ENCODE results near the gene STPG3.

The STPG3 gene

DNA sequence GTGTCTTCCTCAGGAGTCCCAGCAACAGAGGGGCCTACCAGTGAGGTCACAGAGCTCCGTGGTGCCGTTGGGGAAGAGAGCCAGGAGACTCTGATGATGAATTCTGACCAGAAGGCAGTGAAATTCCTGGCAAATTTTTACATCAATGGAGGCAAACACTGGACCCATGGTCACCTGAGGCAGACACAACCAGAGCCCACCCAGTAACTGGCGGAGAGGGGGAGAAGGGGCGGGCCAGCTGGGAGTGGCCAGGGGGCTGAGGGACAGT lies at the start of gene STPG3:
Gene STPG3, plus strand, starts transcription at position 93 of the 268 bp plus-strand sequence. Its CDS starts 1 bp downstream, at position 94.
- no peak for DNase-seq

DNA sequence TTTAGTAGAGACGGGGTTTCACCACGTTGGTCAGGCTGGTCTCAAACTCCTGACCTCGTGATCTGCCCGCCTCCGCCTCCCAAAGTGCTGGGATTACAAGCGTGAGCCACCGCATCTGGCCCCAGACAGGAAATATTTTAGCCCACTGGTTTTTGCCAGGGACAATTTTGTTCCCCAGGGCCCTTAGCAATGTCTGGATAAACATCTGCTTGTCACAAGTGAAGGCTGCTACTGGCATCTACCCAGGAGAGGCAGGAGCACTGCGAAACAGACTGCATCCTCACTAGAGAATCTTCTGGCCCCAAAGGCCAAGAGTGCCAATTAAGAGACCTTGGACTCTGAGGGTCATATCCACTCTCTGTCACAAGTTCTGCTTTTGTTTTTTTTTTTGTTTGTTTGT lies 48.1 kb upstream of the STPG3 start:
- no peak for DNase-seq

DNA sequence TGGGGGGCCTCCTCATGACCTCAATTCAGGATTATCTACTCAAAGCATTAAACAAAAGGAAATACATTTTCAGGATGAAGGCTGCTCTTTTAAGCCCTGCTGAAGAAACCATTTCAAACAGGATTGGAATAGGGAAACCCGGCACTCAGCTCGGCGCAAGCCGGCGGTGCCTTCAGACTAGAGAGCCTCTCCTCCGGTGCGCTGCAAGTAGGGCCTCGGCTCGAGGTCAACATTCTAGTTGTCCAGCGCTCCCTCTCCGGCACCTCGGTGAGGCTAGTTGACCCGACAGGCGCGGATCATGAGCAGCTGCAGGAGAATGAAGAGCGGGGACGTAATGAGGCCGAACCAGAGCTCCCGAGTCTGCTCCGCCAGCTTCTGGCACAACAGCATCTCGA lies 46.4 kb upstream of the STPG3 start:
- no peak for DNase-seq

GRCh38 chr9:137205126-137206069 lies 45.7 kb upstream of the STPG3 start, which contains the start of the genes NDOR1 and TMEM203:
Gene NDOR1, plus strand, starts transcription at chr9:137205700. Its CDS starts 78 bp downstream, at chr9:137205778.
Gene TMEM203, minus strand, starts transcription at chr9:137205648. Its CDS starts 234 bp downstream, at chr9:137205414.
- peak; percentile 98 for DNase-seq

- DNase-seq, result no peak
Measured at GRCh38 chr9:137206602-137207001, 44.5 kb upstream of the STPG3 start.

- no peak for DNase-seq
Measured at GRCh38 chr9:137211532-137211931, 39.6 kb upstream of the STPG3 start.

DNA sequence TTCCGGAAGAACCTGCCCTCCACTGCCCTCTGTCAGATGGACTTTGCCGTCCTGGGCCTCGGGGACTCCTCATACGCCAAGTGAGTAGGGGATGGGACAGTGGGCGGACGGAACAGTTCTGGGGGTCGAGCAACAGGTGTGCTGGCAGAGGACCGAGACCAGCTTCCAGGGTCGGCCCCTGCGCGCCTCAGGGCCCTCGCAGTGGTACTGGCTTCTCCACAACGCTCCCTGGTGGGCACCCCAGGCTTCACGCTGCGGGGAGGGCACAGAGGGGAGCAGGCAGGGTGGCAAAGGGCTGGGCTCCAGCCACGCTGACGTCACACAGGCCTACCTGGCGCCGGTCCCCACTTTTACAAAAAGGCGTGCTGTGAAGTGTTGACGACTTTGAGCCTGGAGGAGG lies 38.6 kb upstream of the STPG3 start:
- DNase-seq, result no peak

DNA sequence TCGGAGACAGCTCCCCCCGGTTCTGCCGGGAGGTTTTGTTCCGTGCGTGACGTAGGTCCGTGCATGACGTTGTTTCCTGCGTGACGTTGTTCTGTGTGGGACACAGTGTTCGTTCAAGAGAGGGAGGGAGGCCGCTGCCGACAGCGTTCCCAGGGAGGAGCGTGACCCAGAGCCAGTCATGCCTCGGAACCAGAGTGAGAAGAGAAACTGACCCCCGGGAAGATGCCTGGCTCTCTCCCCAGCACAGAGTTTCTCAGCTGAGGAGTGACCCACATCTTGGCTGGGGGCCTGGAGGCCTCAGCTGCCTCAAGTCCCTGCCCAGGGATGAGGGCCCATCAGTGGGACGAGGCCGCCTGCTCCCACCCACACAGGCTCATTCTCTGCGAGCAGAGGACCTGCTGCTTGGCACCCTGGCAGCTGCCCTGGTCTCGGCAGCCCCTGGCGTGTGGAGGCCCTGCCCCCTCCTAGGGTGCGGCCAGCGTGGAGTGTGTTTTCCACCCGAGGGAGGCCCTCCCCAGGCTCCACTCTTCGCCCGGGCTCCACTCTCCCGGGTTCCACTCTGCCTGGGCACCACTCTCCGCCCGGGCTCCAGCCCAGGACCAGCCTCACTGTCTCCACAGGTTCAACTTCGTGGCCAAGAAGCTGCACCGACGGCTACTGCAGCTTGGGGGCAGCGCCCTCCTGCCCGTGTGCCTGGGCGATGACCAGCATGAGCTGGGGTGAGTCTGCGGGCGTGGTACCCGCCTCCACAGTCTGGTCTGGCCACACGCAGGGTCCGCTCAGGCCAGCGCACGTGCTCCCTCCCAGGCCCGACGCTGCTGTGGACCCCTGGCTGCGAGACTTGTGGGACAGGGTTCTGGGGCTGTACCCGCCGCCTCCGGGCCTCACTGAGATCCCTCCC lies 37.7 kb upstream of the STPG3 start:
- no peak for DNase-seq

DNA sequence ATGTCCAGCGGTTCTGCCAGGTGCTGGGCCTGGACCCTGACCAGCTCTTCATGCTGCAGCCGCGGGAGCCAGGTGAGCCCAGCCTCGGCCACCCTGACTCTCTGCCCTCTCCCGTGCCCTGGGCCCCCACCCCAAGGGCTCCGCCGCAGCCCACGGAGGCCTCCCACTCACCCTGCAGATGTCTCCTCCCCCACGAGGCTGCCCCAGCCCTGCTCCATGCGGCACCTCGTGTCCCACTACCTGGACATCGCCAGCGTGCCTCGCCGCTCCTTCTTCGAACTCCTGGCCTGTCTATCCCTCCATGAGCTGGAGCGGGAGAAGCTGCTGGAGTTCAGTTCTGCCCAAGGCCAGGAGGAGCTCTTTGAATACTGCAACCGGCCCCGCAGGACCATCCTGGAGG lies 36.5 kb upstream of the STPG3 start:
- no peak for DNase-seq

- DNase-seq, result no peak
Measured at GRCh38 chr9:137215196-137215986, 35.7 kb upstream of the STPG3 start.

GRCh38 chr9:137216188-137216965 lies 34.7 kb upstream of the STPG3 start:
- DNase-seq, result no peak

DNA sequence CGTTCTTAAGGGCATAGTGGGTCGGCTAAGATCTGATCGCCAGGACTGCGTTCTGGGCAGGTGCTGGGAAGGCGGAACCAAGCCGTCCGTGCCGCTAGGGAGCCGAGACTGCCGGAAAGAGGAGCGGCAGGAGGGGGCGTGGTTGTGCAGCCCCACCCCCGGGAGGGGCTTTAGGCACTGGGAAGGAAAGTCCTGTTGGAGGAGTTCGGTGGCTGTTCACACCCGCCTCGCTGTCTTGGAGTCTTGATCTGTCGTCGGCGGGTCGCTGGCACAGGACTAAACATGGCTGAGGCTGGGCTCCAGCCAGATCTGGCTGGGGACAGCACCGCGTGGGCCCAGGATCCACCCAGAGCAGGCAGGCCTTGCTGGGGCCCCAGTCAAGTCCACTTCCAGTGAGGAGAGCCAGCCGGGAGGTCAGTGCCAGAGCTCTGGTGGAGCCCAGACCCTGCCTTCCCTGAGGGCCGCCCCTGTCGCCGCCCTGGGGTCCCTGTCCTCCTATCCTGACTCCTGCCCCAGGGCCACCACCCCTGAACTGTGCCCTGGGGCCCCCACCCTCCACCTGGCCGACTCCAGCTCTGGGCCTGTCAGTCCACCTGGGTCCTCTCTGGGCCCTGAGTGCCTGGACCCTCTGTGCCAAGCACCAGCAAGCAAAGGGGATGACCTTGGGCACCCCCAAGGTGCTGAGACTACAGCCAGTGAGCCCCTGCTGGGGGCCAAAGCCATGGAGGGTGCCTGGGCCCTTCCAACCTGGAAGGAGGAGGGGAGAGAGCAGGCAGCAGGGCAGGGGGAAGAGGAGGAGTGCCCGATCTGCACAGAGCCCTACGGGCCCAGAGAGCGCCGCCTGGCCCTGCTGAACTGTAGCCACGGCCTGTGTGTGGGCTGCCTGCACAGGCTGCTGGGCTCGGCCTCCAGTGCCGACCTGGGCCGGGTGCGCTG lies 33.5 kb upstream of the STPG3 start:
- no peak for DNase-seq

GRCh38 chr9:137218212-137218753 lies 32.8 kb upstream of the STPG3 start:
- DNase-seq, result no peak

DNA sequence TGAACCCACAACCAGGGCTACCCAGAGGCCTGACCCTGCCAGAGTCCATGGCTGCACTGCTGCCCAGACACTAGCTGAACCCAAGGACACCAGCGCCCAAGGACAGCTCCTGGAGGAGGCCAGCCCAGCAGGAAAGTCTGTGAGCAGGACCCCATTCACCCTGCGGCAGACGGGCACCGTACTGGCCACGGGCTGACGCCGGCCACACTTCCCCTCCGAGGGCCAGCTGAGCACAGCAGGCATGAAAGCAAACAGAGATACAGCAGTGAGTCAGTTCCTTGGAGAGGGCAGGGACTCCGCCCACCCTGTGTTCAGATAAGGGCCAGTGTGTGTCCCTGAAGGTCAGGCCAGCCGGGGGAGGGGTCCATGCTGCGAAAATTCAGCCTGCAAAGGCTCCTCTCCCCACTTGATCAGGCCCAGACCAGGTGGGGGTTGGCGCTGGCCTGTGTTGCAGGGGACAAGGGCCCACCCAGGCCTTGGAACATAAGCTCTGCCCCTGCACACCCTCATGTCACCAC lies 32.3 kb upstream of the STPG3 start:
- no peak for DNase-seq

DNA sequence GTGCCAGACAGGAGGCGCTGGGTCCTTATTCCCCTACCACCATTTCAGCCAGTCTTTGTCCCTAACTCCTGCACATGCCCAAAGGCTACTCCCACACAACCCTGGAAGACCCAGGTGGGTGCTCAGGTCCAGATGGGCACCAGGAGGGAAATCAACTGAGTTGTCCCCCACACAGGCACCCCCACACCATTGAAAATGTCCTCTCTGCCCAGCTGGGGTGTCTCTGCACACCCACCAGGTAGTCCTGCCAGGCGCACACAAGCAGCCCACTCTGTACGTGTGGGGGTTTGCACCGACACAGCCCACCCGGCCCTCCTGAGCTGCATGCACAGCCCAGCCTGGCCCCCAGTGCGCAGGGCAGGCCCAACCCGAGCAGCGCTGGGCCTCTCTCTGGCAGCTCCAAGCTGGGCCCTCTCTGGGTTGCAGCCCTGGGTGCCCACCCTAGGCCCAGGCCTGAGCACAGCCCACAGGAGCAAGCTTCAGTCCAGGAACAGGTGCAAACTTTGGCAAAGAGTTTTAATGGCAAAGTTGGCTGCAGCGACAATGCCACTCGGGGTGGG lies 31.2 kb upstream of the STPG3 start:
- no peak for DNase-seq

DNA sequence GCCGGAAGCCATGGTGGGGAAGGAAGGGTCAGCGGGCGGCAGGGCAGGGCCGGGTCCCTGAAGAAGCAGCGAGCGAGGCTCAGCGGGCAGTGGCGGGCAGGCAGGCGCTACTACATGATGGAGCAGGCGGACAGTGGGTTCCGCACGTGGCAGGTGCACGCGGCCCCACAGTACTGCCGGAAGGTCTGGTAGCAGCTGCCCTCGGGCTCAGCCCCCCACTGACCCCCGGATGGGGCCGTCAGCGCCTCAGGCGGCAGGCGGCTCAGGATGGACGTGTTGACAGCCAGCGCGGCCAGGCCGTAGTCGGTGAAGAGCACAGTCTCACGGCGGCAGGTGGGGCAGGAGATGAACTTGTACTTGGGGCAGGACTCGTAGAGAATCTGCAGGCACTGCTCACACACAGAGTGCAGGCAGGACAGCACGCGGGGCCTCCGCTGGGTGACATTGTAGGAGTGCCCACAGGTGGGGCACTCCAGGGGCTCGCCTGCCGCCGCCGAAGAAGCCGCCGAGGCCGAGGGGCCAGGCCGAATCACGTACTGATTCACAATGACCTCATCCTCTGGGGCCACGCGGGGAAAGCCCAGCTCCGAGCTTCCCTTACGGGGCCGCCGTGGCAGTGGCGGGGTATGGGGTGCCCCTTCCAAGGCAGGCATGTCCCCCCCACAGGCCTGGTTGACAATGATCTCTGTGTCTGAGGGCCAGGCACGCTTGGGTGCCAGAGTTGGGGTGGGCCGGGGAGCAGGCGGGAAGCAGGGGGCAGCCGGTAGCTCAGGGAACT lies 30.6 kb upstream of the STPG3 start:
- no peak for DNase-seq

DNA sequence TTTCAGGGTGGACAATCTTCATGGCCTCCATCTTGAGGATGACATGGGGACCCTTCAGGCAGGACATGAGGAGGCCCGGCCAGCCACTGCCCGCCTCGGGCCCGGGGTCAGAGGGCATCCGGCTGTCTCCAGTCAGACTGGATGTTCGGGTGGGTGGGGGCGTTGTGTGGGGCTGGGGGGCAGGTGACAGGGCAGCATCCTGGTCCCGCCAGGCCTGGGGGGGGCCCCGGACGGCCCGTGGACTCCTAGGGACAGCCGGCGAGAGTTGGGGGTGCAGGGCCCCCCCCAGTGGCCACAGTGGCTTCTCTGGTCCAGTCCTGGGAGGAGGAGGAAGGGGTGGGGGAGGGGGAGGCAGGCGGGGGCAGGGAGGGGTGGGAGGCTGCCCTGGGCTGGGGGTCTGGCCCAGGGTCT lies 30.0 kb upstream of the STPG3 start:
- DNase-seq, result no peak

DNA sequence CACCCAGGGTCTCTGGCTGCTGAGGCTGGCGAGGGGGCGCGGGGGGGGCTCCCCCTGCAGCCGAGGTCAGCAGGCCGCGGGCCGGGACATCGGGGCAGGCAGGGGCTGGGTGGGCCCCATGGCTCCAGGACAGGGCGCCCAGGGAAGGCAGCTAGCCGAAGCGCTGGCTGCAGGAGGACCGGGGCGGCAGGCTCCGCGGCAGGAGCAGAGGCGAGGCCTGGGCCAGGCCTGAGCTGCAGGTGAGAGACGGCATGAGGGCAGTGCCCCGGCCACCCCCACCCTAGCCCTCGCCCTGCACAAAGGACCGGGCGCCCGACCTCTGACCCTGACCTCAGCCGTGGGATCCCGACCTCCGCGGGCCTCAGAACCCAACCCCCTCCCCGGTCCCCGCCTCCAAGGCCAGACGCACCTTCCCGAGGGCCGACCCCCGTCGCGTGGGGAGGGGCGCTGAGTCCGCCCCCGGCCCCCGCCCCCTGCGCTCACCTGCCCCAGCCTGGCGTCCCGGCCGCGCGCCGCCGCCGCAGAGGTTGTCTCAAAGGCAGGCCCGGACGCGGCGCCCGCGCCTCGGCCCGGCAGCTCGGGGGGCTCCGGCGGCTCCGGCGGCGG lies 29.5 kb upstream of the STPG3 start:
- no peak for DNase-seq

Measured in activated CD8-positive, alpha-beta memory T cell treated with anti-CD3 and anti-CD28 coated beads for 24 hours (primary cell).